NCI-H524 treated with DMSO at 0.1 percent for 48 hours (cell line): Measurements from ENCODE around the gene C1orf53.
"Not testable (repeated sequence)": the region's sequence is repeated elsewhere in the genome, so short reads cannot be mapped to it uniquely, and the experiment has no call there.

Source experiments
- DNase-seq: peaks from one replicate; lab custom pipeline; 2025; lab: John Stamatoyannopoulos, UW

The C1orf53 gene

DNA sequence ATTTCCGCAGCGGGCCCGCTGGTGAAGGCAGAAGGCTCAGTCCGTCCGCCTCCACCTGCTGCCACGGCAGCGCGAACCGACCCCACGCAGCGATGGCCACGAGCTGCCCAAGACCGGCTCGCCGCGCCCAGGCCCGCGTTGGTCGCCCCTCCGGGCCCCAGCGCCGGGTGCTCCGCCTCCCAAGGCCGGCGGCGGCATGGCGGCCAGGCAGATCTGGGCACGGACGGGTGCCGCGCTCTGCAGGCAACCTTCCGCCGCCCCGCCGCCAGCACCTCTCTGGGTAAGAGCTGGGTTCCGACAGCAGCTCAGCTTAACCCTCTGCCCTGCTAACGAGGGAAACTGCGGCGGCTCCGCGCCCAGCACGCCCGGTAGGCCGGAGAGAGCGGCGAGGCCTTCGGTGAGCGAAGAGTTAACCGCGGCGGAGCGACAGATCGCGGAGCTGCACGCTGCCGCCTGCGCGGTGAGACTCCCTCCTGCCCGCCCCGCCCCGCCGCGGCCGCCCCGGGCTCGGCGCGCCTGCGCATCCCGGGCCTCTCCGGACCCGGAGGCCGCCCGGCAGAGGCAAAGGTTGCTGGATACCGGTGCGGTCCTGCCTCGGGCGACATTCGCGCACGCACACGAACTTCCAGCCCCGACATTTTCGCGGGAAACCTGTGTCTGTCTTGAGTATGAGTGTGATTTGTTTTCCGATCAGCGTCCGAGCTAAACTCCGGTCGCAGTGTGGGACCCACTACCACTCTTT, at the start of gene C1orf53:
Gene C1orf53, plus strand, starts transcription at position 177 of the 742 bp plus-strand sequence. Its CDS starts 20 bp downstream, at position 197.
- DNase-seq: no peak

- DNase-seq: not testable (repeated sequence)
Measured at GRCh38 chr1:197855751-197856150, 46.7 kb upstream of the C1orf53 start.

GRCh38 chr1:197857477-197857876, 45.0 kb upstream of the C1orf53 start:
- no peak for DNase-seq

DNA sequence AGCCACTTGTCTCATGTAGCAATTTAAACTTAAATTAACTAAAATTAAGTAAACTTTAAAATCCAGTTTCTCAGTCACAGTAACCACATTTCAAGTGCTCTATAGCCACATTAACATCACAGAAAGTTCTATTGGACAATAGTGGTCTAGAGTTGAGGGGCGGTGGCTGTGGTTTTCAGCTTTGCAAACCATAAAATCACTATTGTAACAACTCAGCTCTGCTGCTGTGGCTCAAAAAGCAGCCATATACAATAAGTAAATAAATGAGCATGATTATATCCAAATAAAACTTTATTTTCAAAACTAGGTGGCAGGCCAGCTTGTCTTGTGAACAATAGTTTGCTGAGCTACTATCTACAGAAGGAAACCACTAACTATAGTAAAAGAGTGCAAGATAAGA, 43.4 kb upstream of the C1orf53 start:
- DNase-seq: no peak

DNA sequence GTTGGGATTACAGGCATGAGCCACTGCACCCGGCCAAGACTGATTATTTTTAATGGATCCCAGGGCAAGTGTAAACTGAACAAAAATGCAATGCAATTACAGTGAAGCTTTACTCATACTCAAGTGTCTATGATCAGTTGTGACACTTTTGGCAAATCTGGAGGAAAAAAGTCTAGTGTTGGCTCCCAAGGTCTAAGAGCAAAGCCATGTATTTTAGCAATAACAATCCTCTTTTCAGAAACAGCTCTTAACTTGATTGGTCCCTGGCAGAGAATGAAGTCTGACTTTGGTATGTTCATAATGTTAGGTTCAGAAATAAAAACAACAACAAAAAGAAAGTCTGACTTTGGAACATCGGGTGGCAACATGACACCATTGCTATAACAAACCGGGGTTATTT, 40.2 kb upstream of the C1orf53 start:
- DNase-seq: no peak

GRCh38 chr1:197862671-197863070, 39.8 kb upstream of the C1orf53 start:
- DNase-seq: no peak

DNA sequence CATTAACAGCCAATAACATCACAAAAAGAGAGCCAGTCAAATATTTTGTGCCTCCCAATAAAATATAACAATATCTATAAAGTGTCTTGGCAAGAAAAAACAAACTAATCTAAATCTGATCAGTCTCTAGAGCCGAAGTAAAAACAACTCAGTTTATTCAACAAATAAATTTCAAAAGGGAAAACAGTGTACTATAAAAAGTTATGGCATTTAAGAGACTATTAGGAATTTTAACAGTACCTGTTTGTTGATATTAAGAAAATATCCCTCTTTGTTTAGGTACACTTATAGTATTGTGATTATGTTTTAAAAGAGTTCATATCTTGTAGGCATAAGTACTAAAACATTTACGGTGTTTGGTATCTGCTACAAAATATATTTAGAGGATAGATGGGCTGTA, 36.6 kb upstream of the C1orf53 start:
- no peak for DNase-seq

GRCh38 chr1:197868751-197869489, 33.5 kb upstream of the C1orf53 start:
- DNase-seq: peak; percentile 4

GRCh38 chr1:197869490-197870077, 32.8 kb upstream of the C1orf53 start:
- DNase-seq: no peak

DNA sequence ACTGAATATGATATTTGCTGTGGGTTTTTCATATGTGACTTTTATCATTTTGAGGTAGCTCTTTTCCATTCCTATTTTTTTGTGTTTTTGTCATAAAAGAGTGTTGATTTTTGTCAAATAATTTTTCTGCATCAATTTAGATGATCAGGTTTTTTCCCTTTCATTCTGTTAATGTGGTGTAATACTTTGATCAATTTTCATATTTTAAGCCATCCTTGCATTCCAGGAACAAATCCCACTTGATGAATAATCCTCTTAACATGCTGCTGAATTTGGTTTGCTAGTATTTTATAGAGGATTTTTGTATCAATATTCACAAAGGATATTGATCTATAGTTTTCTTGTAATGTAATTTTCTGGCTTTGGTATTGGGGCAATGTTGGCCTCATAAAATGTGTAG, 25.5 kb upstream of the C1orf53 start:
- DNase-seq: no peak

DNA sequence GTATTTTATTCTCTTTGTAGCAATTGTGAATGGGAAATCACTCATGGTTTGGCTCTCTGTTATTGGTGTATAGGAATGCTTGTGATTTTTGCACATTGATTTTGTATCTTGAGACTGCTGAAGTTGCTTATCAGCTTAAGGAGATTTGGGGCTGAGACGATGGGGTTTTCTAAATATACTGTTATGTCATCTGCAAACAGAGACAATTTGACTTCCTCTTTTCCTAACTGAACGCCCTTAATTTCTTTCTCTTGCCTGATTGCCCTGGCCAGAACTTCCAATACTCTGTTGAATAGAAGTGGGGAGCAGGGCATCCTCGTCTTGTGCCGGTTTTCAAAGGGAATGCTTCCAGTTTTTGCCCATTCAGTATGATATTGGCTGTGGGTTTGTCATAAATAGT, 22.0 kb upstream of the C1orf53 start:
- DNase-seq: not testable (repeated sequence)

- not testable (repeated sequence) for DNase-seq
Measured at GRCh38 chr1:197882241-197882640, 20.2 kb upstream of the C1orf53 start.

DNA sequence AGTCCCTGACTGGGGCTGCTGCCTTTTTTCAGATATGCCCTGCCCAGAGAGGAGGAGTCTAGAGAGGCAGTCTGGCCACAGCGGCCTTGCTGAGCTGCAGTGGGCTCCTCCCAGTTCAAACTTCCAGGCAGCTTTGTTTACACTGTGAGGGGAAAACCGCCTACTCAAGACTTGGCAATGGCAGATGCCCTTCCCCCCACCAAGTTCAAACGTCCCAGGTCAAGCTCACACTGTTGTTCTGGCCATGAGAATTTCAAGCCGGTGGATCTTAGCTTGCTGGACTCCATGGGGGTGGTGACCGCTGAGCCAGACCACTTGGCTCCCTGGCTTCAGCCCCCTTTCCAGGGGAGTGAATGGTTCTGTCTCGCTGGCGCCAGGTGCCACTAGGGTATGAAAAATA, 18.3 kb upstream of the C1orf53 start:
- DNase-seq: no peak

GRCh38 chr1:197890936-197891335, 11.5 kb upstream of the C1orf53 start:
- DNase-seq: no peak

- no peak for DNase-seq
Measured at GRCh38 chr1:197892684-197893083, 9.7 kb upstream of the C1orf53 start.

DNA sequence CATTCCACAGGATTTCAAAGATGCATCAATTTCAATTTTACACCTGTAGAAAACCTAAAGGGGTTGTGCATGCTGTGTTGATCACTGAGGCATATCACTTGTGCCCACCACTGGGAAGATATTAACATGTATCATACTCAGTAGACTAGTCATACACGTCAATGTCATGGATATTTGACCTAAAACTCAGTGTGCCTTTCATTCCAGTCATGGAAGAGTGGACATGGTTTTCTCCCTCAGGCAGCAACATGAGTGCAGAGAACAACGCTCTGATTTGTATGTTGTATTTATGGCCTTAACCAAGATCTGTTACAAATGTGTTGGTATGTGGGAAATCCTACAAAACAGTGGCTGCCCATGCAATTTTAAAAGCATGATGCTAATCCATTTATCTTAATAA, 6.1 kb upstream of the C1orf53 start:
- no peak for DNase-seq

- DNase-seq: no peak
Measured at GRCh38 chr1:197899037-197899436, 3.4 kb upstream of the C1orf53 start.

DNA sequence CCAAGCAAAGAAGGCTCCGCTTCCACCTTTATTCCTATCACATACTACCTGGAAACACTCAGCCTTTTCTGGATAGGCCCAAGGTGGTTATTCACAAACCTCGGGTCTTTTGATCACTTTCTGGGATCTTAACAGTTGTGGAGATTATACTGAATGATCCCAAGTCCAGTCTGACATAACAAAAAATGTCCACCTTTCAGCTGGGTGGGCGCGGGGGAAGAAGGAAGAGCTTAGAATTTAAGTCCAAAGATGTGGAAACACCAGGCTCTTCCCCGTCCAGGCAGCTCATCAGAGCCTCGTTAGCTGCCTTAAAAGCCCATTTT, 338 bp upstream of the C1orf53 start:
- DNase-seq: no peak

GRCh38 chr1:197903196-197903514, 725 bp downstream of the C1orf53 start:
- no peak for DNase-seq

DNA sequence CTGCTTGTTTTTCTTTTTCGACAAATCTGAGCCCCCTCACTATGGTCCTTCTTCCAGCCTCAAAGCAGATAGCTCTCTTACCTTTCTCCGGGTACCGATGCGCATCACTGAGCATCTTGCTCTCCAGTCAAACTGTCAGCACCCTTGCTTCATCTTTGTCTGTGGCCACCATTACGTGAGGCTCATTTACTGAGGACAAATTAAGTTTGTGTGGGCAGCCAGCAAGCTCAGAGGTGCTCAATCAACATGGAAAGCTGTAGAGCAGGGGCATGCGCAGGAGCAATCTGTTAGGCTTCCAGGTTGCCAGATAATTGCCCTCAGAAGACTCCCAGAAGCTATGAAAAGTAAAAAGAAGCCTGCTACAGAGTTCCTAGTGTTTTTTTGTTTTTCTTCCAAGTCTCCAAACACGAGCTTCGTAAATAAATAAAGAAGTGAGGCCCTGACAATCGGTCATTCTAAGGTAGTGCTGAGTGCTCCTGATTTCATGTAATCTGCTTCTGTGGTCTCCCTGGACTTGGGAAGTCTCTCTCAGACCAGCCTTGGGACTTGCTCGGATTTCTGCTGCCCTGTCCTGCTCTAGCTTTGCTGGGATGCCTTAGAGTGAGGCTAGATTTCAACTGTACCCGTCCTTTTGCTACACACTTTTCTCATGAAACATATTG, 1.8 kb downstream of the C1orf53 start:
- no peak for DNase-seq

DNA sequence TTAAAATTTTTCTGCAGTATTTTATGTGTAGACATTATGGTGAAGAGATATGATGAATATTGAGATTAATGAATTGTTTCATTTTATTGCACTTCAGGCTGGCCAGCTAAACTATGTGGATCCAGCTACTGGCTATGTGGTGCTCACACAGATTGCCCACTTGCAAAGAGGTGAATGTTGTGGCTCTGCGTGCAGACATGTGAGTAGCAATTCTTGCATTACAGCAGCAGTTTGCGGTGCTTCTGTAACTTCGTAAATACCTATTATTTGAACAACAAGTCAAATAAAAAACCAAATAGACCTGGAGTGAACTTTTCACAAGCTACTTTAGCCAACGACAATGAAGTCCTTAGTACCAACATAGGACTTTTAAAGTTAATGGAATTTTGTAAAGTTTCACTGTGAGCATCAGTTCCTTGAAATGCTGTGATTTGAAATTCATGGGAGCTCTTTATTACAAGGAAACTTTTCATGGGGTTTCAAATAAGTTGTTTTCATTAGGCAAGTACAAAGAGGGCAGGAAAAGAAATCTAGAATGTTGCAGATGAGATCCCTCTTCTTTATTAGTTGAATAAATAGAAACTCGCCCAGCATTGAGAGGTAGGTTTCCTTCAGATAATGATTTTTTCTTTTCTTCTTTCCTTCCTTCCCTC, 3.4 kb downstream of the C1orf53 start:
- DNase-seq: no peak

DNA sequence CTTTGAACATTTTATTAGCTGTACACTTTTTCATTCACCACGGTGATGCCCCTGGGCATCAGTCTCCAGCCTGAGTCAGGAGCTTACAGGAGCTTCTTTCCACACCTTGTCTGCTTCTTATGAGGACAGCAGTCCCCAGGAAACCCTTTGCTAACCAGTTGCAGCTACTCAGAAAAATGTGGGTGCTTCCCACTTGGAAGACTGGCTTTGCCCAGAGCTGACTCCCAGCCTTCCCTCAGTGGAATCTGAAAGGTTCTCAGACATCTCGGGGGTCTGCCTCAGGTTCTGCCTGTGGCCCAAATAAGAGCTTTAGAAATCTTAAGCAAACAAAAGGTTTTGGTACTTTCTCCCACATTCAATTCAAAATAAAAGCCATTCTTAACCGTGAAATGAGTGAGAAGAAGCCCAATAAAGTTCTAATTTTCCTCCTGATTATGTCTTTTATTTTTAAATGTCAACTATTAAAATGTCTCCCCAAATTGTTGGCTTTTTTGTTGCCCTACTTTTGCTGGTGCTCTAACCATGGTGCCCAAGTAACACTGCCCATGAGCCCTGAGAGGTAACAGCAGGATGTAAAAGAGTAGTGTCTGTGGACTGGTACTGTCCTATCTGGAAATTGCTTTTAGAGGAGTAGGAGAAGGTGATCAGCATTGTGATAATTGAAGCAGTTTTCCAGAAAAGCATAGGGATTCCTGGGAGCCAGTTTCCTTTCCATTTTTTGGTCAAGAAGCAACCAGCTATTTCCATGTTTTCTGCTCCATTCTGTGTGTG, 5.6 kb downstream of the C1orf53 start:
- no peak for DNase-seq
